Common myeloid progenitor, CD34-positive (primary cell): ENCODE measurements around the gene CCR4.
"Not testable (repeated sequence)": the region's sequence is repeated elsewhere in the genome, so short reads cannot be mapped to it uniquely, and the experiment has no call there.

Experiments used
- CTCF ChIA-PET: fragments of 350-600 bp; sonication (Branson Sonifier 250); formaldehyde crosslinking; loops from one replicate; lab custom pipeline; 2021; ENCODE audit warnings: antibody characterized with exemption; lab: Charles Lee
- POLR2A ChIA-PET: fragments of 350-600 bp; sonication (Branson Sonifier 250); formaldehyde crosslinking; loops from one replicate; lab custom pipeline; 2021; ENCODE audit warnings: antibody characterized with exemption; lab: Charles Lee
- DNase-seq, 3 donors: peaks; one replicate each; pipeline versions ENCODE4 v3.0.0 to v3.0.0-alpha.2; 2013
- H3K27ac ChIP-seq, 2 experiments: 1 replicate in 1 of 2; 2 replicates in 1 of 2; pipeline ENCODE4 v1.7.0; 2013; ENCODE audit warnings: inconsistent platforms in 2 of 2, low read length in 2 of 2, mild to moderate bottlenecking in 2 of 2, low read depth in 1 of 2, moderate library complexity in 1 of 2; ENCODE audit not compliant: severe bottlenecking in 2 of 2, insufficient read depth in 1 of 2, poor library complexity in 1 of 2
- H3K27me3 ChIP-seq, 5 experiments: replicated peaks in 2 of 5; 1 replicate in 3 of 5; 2 replicates in 2 of 5; pipeline versions ENCODE4 v1.6.1 to v1.7.0; 2013; ENCODE audit warnings: low read length in 4 of 5, mild to moderate bottlenecking in 2 of 5, moderate library complexity in 2 of 5, inconsistent platforms in 1 of 5; ENCODE audit not compliant: insufficient read depth in 5 of 5, control insufficient read depth in 4 of 5
- H3K36me3 ChIP-seq, 4 experiments: 1 replicate in 2 of 4; 2 replicates in 2 of 4; pipeline versions ENCODE4 v1.6.1 to v1.7.0; 2013; ENCODE audit warnings: low read length in 3 of 4, control low read depth in 1 of 4, mild to moderate bottlenecking in 1 of 4; ENCODE audit not compliant: control insufficient read depth in 4 of 4, insufficient read depth in 4 of 4
- H3K4me1 ChIP-seq, 4 experiments: 1 replicate in 3 of 4; 2 replicates in 1 of 4; pipeline versions ENCODE4 v1.6.1 to v1.7.1; 2013; ENCODE audit warnings: low read length in 3 of 4, mild to moderate bottlenecking in 3 of 4, control low read depth in 1 of 4, inconsistent platforms in 1 of 4, moderate library complexity in 1 of 4; ENCODE audit not compliant: control insufficient read depth in 4 of 4, insufficient read depth in 4 of 4; ENCODE audit errors: control extremely low read depth in 1 of 4
- H3K4me3 ChIP-seq, 7 experiments: 1 replicate in 4 of 7; 2 replicates in 3 of 7; pipeline versions ENCODE4 v1.5.1 to v1.7.0; 2013; ENCODE audit warnings: mild to moderate bottlenecking in 7 of 7, low read length in 6 of 7, moderate library complexity in 6 of 7, inconsistent platforms in 2 of 7, low read depth in 2 of 7, control low read depth in 1 of 7; ENCODE audit not compliant: insufficient read depth in 4 of 7, control insufficient read depth in 1 of 7; ENCODE audit errors: extremely low read depth in 1 of 7
- H3K9me3 ChIP-seq, 5 experiments: 1 replicate in 4 of 5; 2 replicates in 1 of 5; pipeline versions ENCODE4 v1.6.1 to v1.7.1; 2013; ENCODE audit warnings: low read length in 4 of 5, mild to moderate bottlenecking in 2 of 5, inconsistent platforms in 1 of 5, low read depth in 1 of 5, moderate library complexity in 1 of 5; ENCODE audit not compliant: control insufficient read depth in 4 of 5, insufficient read depth in 2 of 5; ENCODE audit errors: control extremely low read depth in 1 of 5
- WGBS: methylation state at CpG from one replicate; pipeline ENCODE4 v1.1.5; 2013; ENCODE audit not compliant: insufficient coverage; 5-methylcytosine and 5-hydroxymethylcytosine counted together

Gene CCR4

GRCh38 chr3:32940726-32941125, 10.7 kb upstream of the CCR4 start:
- H3K4me1 ChIP-seq = no peaks in the 10 kb centered on the region
- H3K4me3 ChIP-seq = no peak overlapping the region
- no peaks in the 10 kb centered on the region for H3K9me3 ChIP-seq
- no peaks in the 10 kb centered on the region for H3K27me3 ChIP-seq
- CTCF ChIA-PET = no interaction called here
- no peak overlapping the region for H3K27ac ChIP-seq
- 99% methylated on average over 16 of the region's 16 CpGs for WGBS
- DNase-seq = no peak
- POLR2A ChIA-PET = no interaction called here
- H3K36me3 ChIP-seq = no peaks in the 10 kb centered on the region

- no peak overlapping the region for H3K27ac ChIP-seq
- no peaks in the 10 kb centered on the region for H3K27me3 ChIP-seq
- no peak for DNase-seq
- WGBS = 83% methylated on average over 1 of the region's 3 CpGs
- H3K4me1 ChIP-seq = peaks cover 0 to 3% (median under 1%) of the 10 kb centered on the region in 4 experiments
- ChIA-PET CTCF (no interaction called here), POLR2A (no interaction called here)
- no peak overlapping the region for H3K4me3 ChIP-seq
- H3K36me3 ChIP-seq = no peaks in the 10 kb centered on the region
- H3K9me3 ChIP-seq = no peaks in the 10 kb centered on the region
Observed at GRCh38 chr3:32945136-32945535, 6.3 kb upstream of the CCR4 start.

- H3K4me1 ChIP-seq, H3K36me3 ChIP-seq, POLR2A ChIA-PET, H3K9me3 ChIP-seq, H3K4me3 ChIP-seq, H3K27ac ChIP-seq, H3K27me3 ChIP-seq: not testable (repeated sequence)
- DNase-seq = peak in 2 of 3 donors; percentile 33 to 50
- CTCF ChIA-PET = interaction anchor here (1.8 to 9.8 kb wide), 2 partner anchors 128 to 138 kb away, joined by 4 to 162 read pairs; no protein-coding TSS in a partner anchor
- WGBS = 87% methylated on average over 6 of the region's 12 CpGs
Observed at GRCh38 chr3:32945598-32945997, 5.8 kb upstream of the CCR4 start.

GRCh38 chr3:32946973-32947788, 4.3 kb upstream of the CCR4 start:
- Histone ChIP-seq H3K27ac (no peak overlapping the region), H3K9me3 (no peaks in the 10 kb centered on the region), H3K27me3 (no peaks in the 10 kb centered on the region), H3K4me3 (no peak overlapping the region), H3K4me1 (peaks cover 0 to 21% (median 13%) of the 10 kb centered on the region in 4 experiments), H3K36me3 (no peaks in the 10 kb centered on the region)
- WGBS = 53% methylated on average over 3 of the region's 5 CpGs
- DNase-seq = peak in 2 of 3 donors; percentile 17 to 42
- ChIA-PET CTCF (interaction anchor here (0.8 to 9.8 kb wide), 16 partner anchors 13 to 427 kb away, joined by 3 to 162 read pairs (median 4); no protein-coding TSS in a partner anchor), POLR2A (no interaction called here)

GRCh38 chr3:32947789-32948238, 3.6 kb upstream of the CCR4 start:
- CTCF ChIA-PET = interaction anchor here (0.8 to 9.8 kb wide), 15 partner anchors 12 to 426 kb away, joined by 3 to 162 read pairs (median 4); no protein-coding TSS in a partner anchor
- Histone ChIP-seq H3K27ac (no peak overlapping the region), H3K9me3 (no peaks in the 10 kb centered on the region), H3K4me3 (no peak overlapping the region), H3K36me3 (no peaks in the 10 kb centered on the region), H3K4me1 (peaks cover 0 to 27% (median 14%) of the 10 kb centered on the region in 4 experiments), H3K27me3 (no peaks in the 10 kb centered on the region)
- WGBS = 25% methylated on average over 4 of the region's 7 CpGs
- DNase-seq = peak; percentile 89 to 94 (median 90)
- POLR2A ChIA-PET = no interaction called here

- POLR2A ChIA-PET = no interaction called here
- no peak overlapping the region for H3K4me3 ChIP-seq
- 99% methylated on average over 9 of the region's 10 CpGs for WGBS
- no peaks in the 10 kb centered on the region for H3K27me3 ChIP-seq
- no peaks in the 10 kb centered on the region for H3K9me3 ChIP-seq
- peaks cover 0 to 27% (median 14%) of the 10 kb centered on the region in 4 experiments for H3K4me1 ChIP-seq
- H3K27ac ChIP-seq = no peak overlapping the region
- CTCF ChIA-PET = interaction anchor here (0.8 to 9.8 kb wide), 17 partner anchors 8 to 424 kb away, joined by 3 to 162 read pairs (median 4); no protein-coding TSS in a partner anchor
- no peaks in the 10 kb centered on the region for H3K36me3 ChIP-seq
- no peak for DNase-seq
Observed at GRCh38 chr3:32948625-32949445, 2.6 kb upstream of the CCR4 start.
